ENCODE results near the gene FER. TPM values are rescaled to one million over a fixed set of nuclear protein-coding genes. Genes with fewer than 3 reads are reported as not detected.

Gene FER
- total RNA-seq, 1 experiment from 2014 or later, result 18.0 TPM

- Histone ChIP-seq H2BK120ac (ENCODE audit: low read depth, low read length, poor library complexity, severe bottlenecking) (no peak overlapping the region), H2BK12ac (ENCODE audit: insufficient read length, low read depth, low read length) (no peak overlapping the region), H3K9ac (ENCODE audit: extremely low read depth, insufficient read length, low read length) (no peak overlapping the region), H4K8ac (replicated peaks; ENCODE audit: insufficient read length, low read depth, low read length) (no peak overlapping the region), H3T11ph (ENCODE audit: low read length) (no peak overlapping the region), H3K27ac (ENCODE audit: insufficient read length, low read depth, low read length) (no peak overlapping the region), H3K23ac (ENCODE audit: insufficient read length, low read depth, low read length) (no peak overlapping the region), H3K18ac (ENCODE audit: insufficient read length, low read depth, low read length) (no peak overlapping the region), H2BK20ac (ENCODE audit: low read depth, low read length, poor library complexity, severe bottlenecking) (no peak overlapping the region), H3K79me2 (ENCODE audit: insufficient read depth, low read length) (no peaks in the 10 kb centered on the region), H3K14ac (ENCODE audit: insufficient read depth, low read length) (no peak overlapping the region), H2AK5ac (ENCODE audit: insufficient read length, low read length) (no peak overlapping the region), H3K79me1 (ENCODE audit: insufficient read depth, low read depth, low read length, poor library complexity, severe bottlenecking) (no peaks in the 10 kb centered on the region), H3K56ac (ENCODE audit: insufficient read length, low read depth, low read length) (no peak overlapping the region), H4K5ac (ENCODE audit: insufficient read length, low read depth, low read length) (no peak overlapping the region), H3K27me3 (ENCODE audit: insufficient read depth, low read length) (no peaks in the 10 kb centered on the region), H2BK5ac (ENCODE audit: insufficient read length, low read length) (no peak overlapping the region), H2AFZ (ENCODE audit: low read length) (no peak overlapping the region), H3K4ac (ENCODE audit: low read depth, low read length) (no peak overlapping the region), H3K23me2 (ENCODE audit: insufficient read length, low read depth, low read length, poor library complexity, severe bottlenecking) (no peaks in the 10 kb centered on the region), H3K9me3 (ENCODE audit: control insufficient read depth, low read depth, low read length) (no peaks in the 10 kb centered on the region), H4K20me1 (ENCODE audit: control insufficient read depth, insufficient read depth, insufficient read length) (no peaks in the 10 kb centered on the region), H4K91ac (ENCODE audit: insufficient read length, low read depth, low read length) (no peak overlapping the region), H3K4me1 (ENCODE audit: insufficient read depth, low read length) (no peaks in the 10 kb centered on the region), H3K4me2 (ENCODE audit: insufficient read depth, insufficient read length, low read length) (no peak overlapping the region), H2BK15ac (ENCODE audit: low read depth, low read length) (no peak overlapping the region)
- H3K27me3 Mint-ChIP-seq (ENCODE audit: low read depth), result no peaks in the 10 kb centered on the region
- H3K27ac Mint-ChIP-seq, result no peak overlapping the region
- no peak overlapping the region for H3K4me3 Mint-ChIP-seq
- no peak for DNase-seq
- TF ChIP-seq CTCF (conservative IDR thresholded peaks at IDR 0.05), result no peak
- WGBS (ENCODE audit: extremely low coverage, insufficient read length, low lambda C conversion rate), result no CpG with 5 or more reads among the region's 1 CpG
- H3K4me1 Mint-ChIP-seq, result peaks cover 0 to 5% of the 10 kb centered on the region in 2 experiments; a peak in 1 of 4 replicates
- no peaks in the 10 kb centered on the region for H3K9me3 Mint-ChIP-seq
- H3K36me3 Mint-ChIP-seq (ENCODE audit: insufficient read depth in 1 of 3, low read depth in 3 of 3), result no peaks in the 10 kb centered on the region
Measured at GRCh38 chr5:109016300-109016699, 268.6 kb downstream of the FER start.
